Motor neuron (in vitro differentiated cells): ENCODE data around the gene FOXA1. TPM values are rescaled to one million over a fixed set of nuclear protein-coding genes. Genes with fewer than 3 reads are reported as not detected.

ENCODE experiments used
- ATAC-seq, 8 experiments: fragments of 200-7000 bp; cut with Tn5 transposase; replicated peaks in 6 of 8; 2 replicates each; pipeline ENCODE4 v1.8.0; 2021; ENCODE audit warnings: mild to moderate bottlenecking in 8 of 8, moderate library complexity in 8 of 8
- H3K27ac ChIP-seq, 2 donors: fragments of 250-450 bp; sonication (Bioruptor Pico); 2 replicates each; pipeline ENCODE4 v1.9.0; 2021; ENCODE audit warnings: antibody characterized with exemption in 2 of 2, mild to moderate bottlenecking in 2 of 2, moderate library complexity in 1 of 2
- H3K4me1 ChIP-seq, 2 donors: fragments of 250-450 bp; sonication (Bioruptor Pico); replicated peaks in 1 of 2; 2 replicates each; pipeline ENCODE4 v1.6.1; 2021; ENCODE audit warnings: antibody characterized with exemption in 2 of 2, mild to moderate bottlenecking in 2 of 2, moderate library complexity in 1 of 2
- H3K4me3 ChIP-seq, 5 donors: fragments of 250-450 bp; sonication (Bioruptor Pico); 2 replicates each; pipeline ENCODE4 v1.9.0; 2021; ENCODE audit warnings: antibody characterized with exemption in 5 of 5, mild to moderate bottlenecking in 5 of 5, moderate library complexity in 4 of 5
- WGBS, 10 experiments: fragments of 450-650 bp; shearing (Covaris generic); methylation state at CpG; one replicate each; pipeline ENCODE4 v1.0.0; 2022; 5-methylcytosine and 5-hydroxymethylcytosine counted together
- in situ Hi-C, 9 experiments: fragments of 400-800 bp; cut with MboI; loops; one replicate each; pipeline ENCODE4 v1.15.0; 2021; ENCODE audit warnings: low sequenced_read_pairs in 9 of 9, low pct_unique_long_range_greater_than_20kb in 2 of 9; ENCODE audit not compliant: unreplicated experiment in 9 of 9
- total RNA-seq, 8 experiments: library from RNA; unstranded; fragments of 300-600 nt; gene quantifications; 2 replicates each; pipeline versions ENCODE4 v1.2.3 to v1.2.4, GENCODE V29; 2022

Gene FOXA1
- total RNA-seq, 8 experiments from 2014 or later: 0.09 to 63.0 (median 0.81) TPM

DNA sequence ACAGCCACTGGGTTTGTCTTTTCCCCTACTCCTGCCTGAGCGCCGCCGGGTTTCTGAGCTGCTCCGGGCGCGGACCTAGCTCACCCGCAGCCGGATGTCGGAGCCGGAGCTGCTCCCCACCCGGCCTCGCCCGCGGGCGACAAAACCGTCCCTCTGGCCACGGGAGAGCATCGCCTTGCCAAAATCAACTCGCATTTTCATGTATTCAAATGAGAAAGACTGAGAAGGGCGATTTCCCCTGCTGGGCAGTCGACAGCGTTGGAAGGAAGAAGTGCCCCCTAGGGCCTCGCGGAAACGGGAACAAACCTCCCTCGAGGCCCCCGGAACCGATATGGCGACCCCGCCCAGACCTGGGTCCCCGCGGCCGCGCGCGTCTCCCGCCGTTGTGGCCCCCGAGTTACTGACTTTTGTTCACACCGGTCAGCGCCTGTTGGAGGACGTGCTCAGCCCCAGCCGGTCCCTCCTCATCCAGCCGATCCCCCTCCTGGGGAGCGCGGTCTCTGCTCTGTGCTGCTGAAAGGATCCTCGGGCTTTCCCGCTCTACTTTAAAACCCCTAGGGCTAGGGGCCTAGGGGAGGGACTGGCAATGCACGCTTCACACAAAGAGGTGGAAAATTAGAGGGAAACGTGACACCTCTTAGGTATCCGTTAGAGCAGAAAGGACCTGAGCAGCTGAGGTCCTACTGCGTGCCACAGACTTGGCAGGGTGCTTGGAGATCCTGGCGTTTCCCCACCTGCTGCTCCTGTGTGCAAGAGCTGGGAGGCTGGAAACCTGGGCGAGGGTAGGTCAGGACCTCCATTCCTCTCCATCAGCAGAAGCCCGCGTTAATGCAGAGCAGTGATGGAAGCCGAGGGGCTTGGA, 4.7 kb upstream of the FOXA1 start:
- Histone ChIP-seq H3K4me1 (peaks cover 2 to 8% of the 10 kb centered on the region in 2 donors), H3K4me3 (peak overlapping the region in 3 of 5 donors; percentile 17 to 44 (median 22)), H3K27ac (no peak overlapping the region)
- in situ Hi-C loops: loop anchor here in 4 of 9 experiments (10.0 to 25.0 kb wide), 3 partner anchors 337 to 362 kb away; no protein-coding TSS in a partner anchor
- peak in 7 of 8 experiments; percentile 10 to 59 (median 47) for ATAC-seq
- WGBS, 10 experiments: 0 to 57% (median 4%) methylated on average over 1 to 16 of the region's 57 CpGs; no CpG with 5 or more reads in 2 of the 10 experiments

GRCh38 chr14:37598747-37599506, 3.9 kb upstream of the FOXA1 start:
- Histone ChIP-seq H3K4me1 (peaks cover 2 to 8% of the 10 kb centered on the region in 2 donors), H3K4me3 (peak overlapping the region in 2 of 5 donors; percentile 22 to 66), H3K27ac (no peak overlapping the region)
- ATAC-seq: peak in 1 of 8 experiments; percentile 0
- in situ Hi-C loops: loop anchor here in 4 of 9 experiments (10.0 to 25.0 kb wide), 3 partner anchors 337 to 362 kb away; no protein-coding TSS in a partner anchor
- 25 to 70% (median 55%) methylated on average over 2 to 15 of the region's 36 CpGs; no CpG with 5 or more reads in 2 of the 10 experiments for WGBS, 10 experiments

DNA sequence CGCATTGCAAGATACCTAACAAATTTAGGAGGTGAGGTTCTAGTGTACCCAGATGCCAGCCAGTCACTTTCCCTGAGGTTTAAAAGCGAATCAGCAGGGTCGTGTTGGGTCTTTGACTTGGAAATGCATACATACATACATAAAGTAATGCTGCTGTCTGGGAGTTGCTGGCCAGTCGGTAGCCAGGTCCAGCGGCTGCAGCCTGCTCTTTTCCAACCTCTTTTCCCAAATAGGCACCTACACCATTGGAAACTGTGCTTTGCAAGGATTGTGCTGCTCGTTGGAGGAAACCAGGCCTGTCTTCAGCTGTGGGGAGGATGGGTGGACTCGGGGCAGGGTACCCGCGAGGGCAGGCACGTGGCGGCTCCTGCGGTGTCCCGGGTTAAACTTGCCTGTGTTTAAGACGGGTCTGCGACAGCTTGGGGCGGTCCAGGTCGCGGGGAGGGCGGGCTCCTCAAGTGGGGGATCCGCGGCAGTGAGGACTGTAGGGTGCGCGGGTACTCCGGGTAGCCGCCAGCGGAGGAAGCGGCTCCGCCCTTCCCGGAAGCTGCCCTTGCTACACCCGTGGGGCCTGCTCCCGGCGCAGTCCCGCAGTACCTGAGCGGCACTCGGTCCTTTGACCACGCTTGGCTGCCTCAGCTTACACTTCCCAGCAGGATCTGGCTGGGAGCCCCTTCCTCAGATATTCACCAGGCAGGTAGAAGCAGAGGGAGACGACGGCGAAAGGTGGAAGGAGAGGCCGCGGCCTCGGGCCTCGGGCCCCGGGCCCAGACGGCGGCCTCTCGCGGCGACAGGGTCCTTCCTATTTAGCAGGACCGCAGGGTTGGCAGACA, 3.1 kb upstream of the FOXA1 start:
- no peak overlapping the region for H3K27ac ChIP-seq
- 0 to 40% (median 27%) methylated on average over 2 to 12 of the region's 50 CpGs; no CpG with 5 or more reads in 3 of the 10 experiments for WGBS, 10 experiments
- ATAC-seq: no peak
- peak overlapping the region in 1 of 5 donors; percentile 66 for H3K4me3 ChIP-seq
- in situ Hi-C loops: loop anchor here in 4 of 9 experiments (10.0 to 25.0 kb wide), 3 partner anchors 336 to 361 kb away; no protein-coding TSS in a partner anchor
- peaks cover 2 to 8% of the 10 kb centered on the region in 2 donors for H3K4me1 ChIP-seq

GRCh38 chr14:37597538-37597913, 2.5 kb upstream of the FOXA1 start:
- WGBS, 10 experiments: 3 to 89% (median 37%) methylated on average over 2 to 17 of the region's 20 CpGs; no CpG with 5 or more reads in 2 of the 10 experiments
- Histone ChIP-seq H3K27ac (no peak overlapping the region), H3K4me1 (peaks cover 2 to 8% of the 10 kb centered on the region in 2 donors), H3K4me3 (peak overlapping the region in 2 of 5 donors; percentile 1 to 66)
- in situ Hi-C loops: loop anchor here in 4 of 9 experiments (10.0 to 25.0 kb wide), 3 partner anchors 335 to 360 kb away; no protein-coding TSS in a partner anchor
- ATAC-seq: no peak

- 8 to 60% (median 32%) methylated on average over 1 to 7 of the region's 7 CpGs for WGBS, 10 experiments
- Histone ChIP-seq H3K4me1 (peaks cover 2 to 8% of the 10 kb centered on the region in 2 donors), H3K27ac (no peak overlapping the region), H3K4me3 (peak overlapping the region in 2 of 5 donors; percentile 32 to 66)
- ATAC-seq: no peak
- in situ Hi-C loops: loop anchor here in 4 of 9 experiments (10.0 to 25.0 kb wide), 3 partner anchors 335 to 360 kb away; no protein-coding TSS in a partner anchor
Measured at GRCh38 chr14:37596790-37597472, 1.9 kb upstream of the FOXA1 start.

- in situ Hi-C loops: loop anchor here in 4 of 9 experiments (10.0 to 25.0 kb wide), 3 partner anchors 334 to 359 kb away; no protein-coding TSS in a partner anchor
- peak overlapping the region in 4 of 5 donors; percentile 22 to 66 (median 36) for H3K4me3 ChIP-seq
- ATAC-seq: peak in 6 of 8 experiments; percentile 11 to 49 (median 26)
- peak overlapping the region in 1 of 2 donors; percentile 23 for H3K27ac ChIP-seq
- 6 to 39% (median 10%) methylated on average over 3 to 11 of the region's 46 CpGs; no CpG with 5 or more reads in 4 of the 10 experiments for WGBS, 10 experiments
- H3K4me1 ChIP-seq: peaks cover 2 to 8% of the 10 kb centered on the region in 2 donors
Measured at GRCh38 chr14:37595809-37596621, 966 bp upstream of the FOXA1 start.

DNA sequence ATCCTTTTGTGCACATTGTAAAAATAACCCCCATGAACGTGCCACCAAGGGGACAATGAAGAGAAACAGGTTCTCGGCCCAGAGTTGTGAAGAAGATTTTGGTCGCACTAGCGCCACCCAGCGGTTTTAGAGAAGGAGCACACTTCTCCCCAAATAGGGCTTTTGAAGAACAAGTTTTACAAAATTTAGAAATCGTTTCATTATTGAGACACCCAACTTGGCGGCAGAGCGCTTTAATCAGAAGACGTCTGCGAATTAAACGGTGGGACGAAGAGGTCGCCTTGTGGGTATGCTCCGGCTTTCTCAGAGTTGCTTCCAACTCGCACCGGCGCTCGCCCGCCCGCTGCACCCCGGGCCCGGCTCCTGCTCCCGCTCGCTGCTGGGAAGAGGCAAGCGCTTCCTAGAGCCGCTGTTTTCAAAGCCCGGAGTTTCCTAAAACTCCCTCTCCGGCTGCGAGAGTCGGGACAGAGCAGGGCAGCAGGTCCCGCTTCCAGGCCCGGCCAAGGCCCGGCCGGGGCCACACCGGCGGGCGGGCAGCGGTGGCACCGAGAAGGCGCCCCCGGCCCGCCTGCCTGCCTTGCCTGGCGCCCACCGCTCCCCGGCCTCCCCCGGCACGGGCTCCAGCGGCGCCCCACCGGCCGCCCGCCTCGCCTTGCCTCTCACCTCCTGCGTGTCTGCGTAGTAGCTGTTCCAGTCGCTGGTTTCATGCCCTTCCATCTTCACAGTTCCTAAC, 645 bp downstream of the FOXA1 start:
- ATAC-seq: peak; percentile 7 to 72 (median 41)
- in situ Hi-C loops: loop anchor here in 4 of 9 experiments (10.0 to 25.0 kb wide), 3 partner anchors 332 to 357 kb away; no protein-coding TSS in a partner anchor
- H3K4me1 ChIP-seq: peaks cover 0 to 7% of the 10 kb centered on the region in 2 donors
- WGBS, 10 experiments: 0 to 5% (median 0%) methylated on average over 1 to 11 of the region's 56 CpGs; no CpG with 5 or more reads in 3 of the 10 experiments
- H3K27ac ChIP-seq: no peak overlapping the region
- H3K4me3 ChIP-seq: peak overlapping the region; percentile 15 to 66 (median 32)

- Histone ChIP-seq H3K4me1 (peaks cover 0 to 6% of the 10 kb centered on the region in 2 donors), H3K27ac (no peak overlapping the region), H3K4me3 (peak overlapping the region in 3 of 5 donors; percentile 32 to 66 (median 41))
- WGBS, 10 experiments: 8 to 29% (median 15%) methylated on average over 8 to 14 of the region's 14 CpGs
- ATAC-seq: no peak
- in situ Hi-C loops: loop anchor here in 4 of 9 experiments (10.0 to 25.0 kb wide), 3 partner anchors 331 to 356 kb away; no protein-coding TSS in a partner anchor
Measured at GRCh38 chr14:37593511-37594237, 1.4 kb downstream of the FOXA1 start.

DNA sequence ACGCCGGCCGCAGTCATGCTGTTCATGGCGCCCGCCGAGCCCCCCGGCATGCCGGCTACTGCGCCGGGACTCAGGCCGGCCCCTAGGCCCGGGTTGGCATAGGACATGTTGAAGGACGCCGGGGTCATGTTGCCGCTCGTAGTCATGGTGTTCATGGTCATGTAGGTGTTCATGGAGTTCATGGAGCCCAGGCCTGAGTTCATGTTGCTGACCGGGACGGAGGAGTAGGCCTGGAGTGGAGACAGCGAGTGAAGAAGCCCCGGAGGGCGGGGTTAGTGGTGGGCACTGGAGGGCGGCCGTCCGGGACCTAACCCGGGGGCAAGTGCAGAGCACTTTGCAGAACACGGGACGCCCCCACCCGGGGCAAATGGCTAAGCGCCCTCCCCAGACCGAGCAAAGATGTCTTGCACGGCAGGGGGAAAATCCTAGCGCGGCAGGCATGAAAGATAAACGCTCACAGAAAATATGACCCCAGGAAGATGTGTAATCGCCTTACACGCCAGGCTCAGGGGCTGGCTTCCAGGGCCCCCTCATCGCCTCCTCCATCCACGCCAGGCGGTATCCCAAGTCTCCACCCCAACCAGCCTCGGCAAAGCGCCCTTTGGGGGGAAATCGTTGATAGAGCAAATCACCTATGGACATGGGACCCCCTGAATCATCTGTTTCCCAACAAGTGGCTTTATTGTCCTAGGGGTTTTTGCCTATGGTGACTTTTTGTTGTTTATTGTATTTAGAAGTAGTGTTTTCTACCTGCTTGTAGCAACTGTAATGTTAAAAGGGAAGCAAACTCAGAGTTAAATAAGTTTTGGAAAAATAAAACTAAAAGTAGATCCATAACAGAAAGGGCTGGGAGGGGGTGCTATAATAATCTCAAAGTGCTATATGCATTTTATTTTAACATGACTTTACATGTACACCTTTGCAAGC, 2.3 kb downstream of the FOXA1 start:
- WGBS, 10 experiments: 0 to 60% (median 33%) methylated on average over 1 to 33 of the region's 42 CpGs; no CpG with 5 or more reads in 3 of the 10 experiments
- no peak overlapping the region for H3K27ac ChIP-seq
- peak in 1 of 8 experiments; percentile 1 for ATAC-seq
- in situ Hi-C loops: loop anchor here in 4 of 9 experiments (10.0 to 25.0 kb wide), 3 partner anchors 330 to 355 kb away; no protein-coding TSS in a partner anchor
- H3K4me1 ChIP-seq: peaks cover 0 to 14% of the 10 kb centered on the region in 2 donors
- H3K4me3 ChIP-seq: peak overlapping the region in 2 of 5 donors; percentile 32 to 66
